ENCODE measurements around the gene VPS37D. TPM values are rescaled to one million over a fixed set of nuclear protein-coding genes. Genes with fewer than 3 reads are reported as not detected.

Gene VPS37D
- total RNA-seq, 1 experiment from 2014 or later, result 8.7 TPM

GRCh38 chr7:73716318-73716890, 48.8 kb downstream of the VPS37D start:
- Histone ChIP-seq H3K36me3 (ENCODE audit: insufficient read depth, low read length, poor library complexity, severe bottlenecking) (no peaks in the 10 kb centered on the region), H3K27ac (ENCODE audit: low read depth, low read length, poor library complexity, severe bottlenecking) (peak overlapping the region; percentile 74), H3K9me3 (ENCODE audit: low read depth, low read length, poor library complexity, severe bottlenecking) (no peaks in the 10 kb centered on the region), H3K27me3 (replicated peaks; ENCODE audit: insufficient read depth, low read depth, low read length, poor library complexity) (no peaks in the 10 kb centered on the region), H3K4me3 (ENCODE audit: low read depth, low read length, poor library complexity, severe bottlenecking) (no peak overlapping the region), H3K4me1 (ENCODE audit: insufficient read depth, low read length, poor library complexity, severe bottlenecking) (peaks cover 48% of the 10 kb centered on the region)
- TF ChIP-seq EZH2 (IDR thresholded peaks at IDR 0.05; ENCODE audit: borderline replicate concordance, low read depth, low read length, poor library complexity, severe bottlenecking), result no peak
- TF ChIP-seq, protein P1, sequence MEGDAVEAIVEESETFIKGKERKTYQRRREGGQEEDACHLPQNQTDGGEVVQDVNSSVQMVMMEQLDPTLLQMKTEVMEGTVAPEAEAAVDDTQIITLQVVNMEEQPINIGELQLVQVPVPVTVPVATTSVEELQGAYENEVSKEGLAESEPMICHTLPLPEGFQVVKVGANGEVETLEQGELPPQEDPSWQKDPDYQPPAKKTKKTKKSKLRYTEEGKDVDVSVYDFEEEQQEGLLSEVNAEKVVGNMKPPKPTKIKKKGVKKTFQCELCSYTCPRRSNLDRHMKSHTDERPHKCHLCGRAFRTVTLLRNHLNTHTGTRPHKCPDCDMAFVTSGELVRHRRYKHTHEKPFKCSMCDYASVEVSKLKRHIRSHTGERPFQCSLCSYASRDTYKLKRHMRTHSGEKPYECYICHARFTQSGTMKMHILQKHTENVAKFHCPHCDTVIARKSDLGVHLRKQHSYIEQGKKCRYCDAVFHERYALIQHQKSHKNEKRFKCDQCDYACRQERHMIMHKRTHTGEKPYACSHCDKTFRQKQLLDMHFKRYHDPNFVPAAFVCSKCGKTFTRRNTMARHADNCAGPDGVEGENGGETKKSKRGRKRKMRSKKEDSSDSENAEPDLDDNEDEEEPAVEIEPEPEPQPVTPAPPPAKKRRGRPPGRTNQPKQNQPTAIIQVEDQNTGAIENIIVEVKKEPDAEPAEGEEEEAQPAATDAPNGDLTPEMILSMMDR (conservative IDR thresholded peaks at IDR 0.05; ENCODE audit: low read depth, low read length), result no peak
- no peak for DNase-seq (ENCODE audit: low spot score)
- no TSS peak for BruUV-seq (replicated peaks)
- CTCF ChIA-PET, result interaction anchor here (0.5 to 0.9 kb wide), 2 partner anchors 12 to 17 kb away, joined by 5 to 7 read pairs; no protein-coding TSS in a partner anchor
- intact Hi-C loops (cut with micrococcal nuclease; ENCODE audit: unreplicated experiment), result loop anchor here (5.0 kb wide), 1 partner anchor 49 kb away; the partner anchor contains the start of gene VPS37D
- POLR2A ChIA-PET (ENCODE audit: low non-redundant PET), result no interaction called here

GRCh38 chr7:73717025-73717807, 49.6 kb downstream of the VPS37D start:
- DNase-seq (ENCODE audit: low spot score), result no peak
- no TSS peak for BruUV-seq (replicated peaks)
- Histone ChIP-seq H3K27ac (ENCODE audit: low read depth, low read length, poor library complexity, severe bottlenecking) (peak overlapping the region; percentile 77), H3K4me3 (ENCODE audit: low read depth, low read length, poor library complexity, severe bottlenecking) (peak overlapping the region; percentile 99), H3K27me3 (replicated peaks; ENCODE audit: insufficient read depth, low read depth, low read length, poor library complexity) (no peaks in the 10 kb centered on the region), H3K4me1 (ENCODE audit: insufficient read depth, low read length, poor library complexity, severe bottlenecking) (peaks cover 40% of the 10 kb centered on the region), H3K9me3 (ENCODE audit: low read depth, low read length, poor library complexity, severe bottlenecking) (no peaks in the 10 kb centered on the region), H3K36me3 (ENCODE audit: insufficient read depth, low read length, poor library complexity, severe bottlenecking) (no peaks in the 10 kb centered on the region)
- ChIA-PET POLR2A (ENCODE audit: low non-redundant PET) (no interaction called here), CTCF (interaction anchor here (0.5 kb wide), 1 partner anchor 16 kb away, joined by 5 read pairs; no protein-coding TSS in a partner anchor)
- intact Hi-C loops (cut with micrococcal nuclease; ENCODE audit: unreplicated experiment), result loop anchor here (5.0 kb wide), 1 partner anchor 50 kb away; the partner anchor contains the start of gene VPS37D
- no peak for TF ChIP-seq EZH2 (IDR thresholded peaks at IDR 0.05; ENCODE audit: borderline replicate concordance, low read depth, low read length, poor library complexity, severe bottlenecking)
- TF ChIP-seq, protein P1 (conservative IDR thresholded peaks at IDR 0.05; ENCODE audit: low read depth, low read length), result no peak

DNA sequence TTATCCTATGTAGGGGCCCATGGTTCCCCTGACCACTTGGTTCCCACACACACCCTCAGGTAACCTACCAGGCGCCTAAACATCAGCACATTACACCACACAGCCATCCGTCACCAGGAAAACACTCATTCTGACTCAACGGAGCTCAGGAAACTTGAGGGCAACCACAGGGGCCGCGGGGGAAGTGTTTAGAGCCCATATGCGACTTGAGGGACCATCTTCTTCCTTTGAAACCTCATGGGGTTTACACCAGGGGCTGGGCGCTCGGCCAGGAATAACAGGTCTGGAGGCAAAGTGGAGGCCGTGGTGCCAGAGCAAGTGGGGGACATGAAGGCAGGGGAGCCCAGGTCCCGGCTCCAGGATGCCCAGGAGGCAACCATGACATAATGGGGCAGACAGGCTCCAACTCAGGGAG, 50.4 kb downstream of the VPS37D start:
- TF ChIP-seq, protein P1 (conservative IDR thresholded peaks at IDR 0.05; ENCODE audit: low read depth, low read length), result no peak
- no peak for TF ChIP-seq EZH2 (IDR thresholded peaks at IDR 0.05; ENCODE audit: borderline replicate concordance, low read depth, low read length, poor library complexity, severe bottlenecking)
- Histone ChIP-seq H3K27ac (ENCODE audit: low read depth, low read length, poor library complexity, severe bottlenecking) (peak overlapping the region; percentile 77), H3K27me3 (replicated peaks; ENCODE audit: insufficient read depth, low read depth, low read length, poor library complexity) (no peaks in the 10 kb centered on the region), H3K9me3 (ENCODE audit: low read depth, low read length, poor library complexity, severe bottlenecking) (no peaks in the 10 kb centered on the region), H3K4me1 (ENCODE audit: insufficient read depth, low read length, poor library complexity, severe bottlenecking) (peaks cover 38% of the 10 kb centered on the region), H3K36me3 (ENCODE audit: insufficient read depth, low read length, poor library complexity, severe bottlenecking) (no peaks in the 10 kb centered on the region), H3K4me3 (ENCODE audit: low read depth, low read length, poor library complexity, severe bottlenecking) (peak overlapping the region; percentile 99)
- ChIA-PET POLR2A (ENCODE audit: low non-redundant PET) (interaction anchor here (0.6 kb wide), 1 partner anchor 89 kb away, joined by 4 read pairs; no protein-coding TSS in a partner anchor), CTCF (no interaction called here)
- intact Hi-C loops (cut with micrococcal nuclease; ENCODE audit: unreplicated experiment), result loop anchor here (2.0 to 5.0 kb wide), 3 partner anchors 13 to 51 kb away; partner anchors contain the start of genes ABHD11 and VPS37D
- no TSS peak for BruUV-seq (replicated peaks)
- peak; percentile 83 for DNase-seq (ENCODE audit: low spot score)
